ENCODE results near the gene AKT3. TPM values are rescaled to one million over a fixed set of nuclear protein-coding genes. Genes with fewer than 3 reads are reported as not detected.
"Not testable (repeated sequence)": the region's sequence is repeated elsewhere in the genome, so short reads cannot be mapped to it uniquely, and the experiment has no call there.

AKT3 gene
- total RNA-seq, 4 donors from 2014 or later = 51.7 to 84.1 (median 71.1) TPM

DNA sequence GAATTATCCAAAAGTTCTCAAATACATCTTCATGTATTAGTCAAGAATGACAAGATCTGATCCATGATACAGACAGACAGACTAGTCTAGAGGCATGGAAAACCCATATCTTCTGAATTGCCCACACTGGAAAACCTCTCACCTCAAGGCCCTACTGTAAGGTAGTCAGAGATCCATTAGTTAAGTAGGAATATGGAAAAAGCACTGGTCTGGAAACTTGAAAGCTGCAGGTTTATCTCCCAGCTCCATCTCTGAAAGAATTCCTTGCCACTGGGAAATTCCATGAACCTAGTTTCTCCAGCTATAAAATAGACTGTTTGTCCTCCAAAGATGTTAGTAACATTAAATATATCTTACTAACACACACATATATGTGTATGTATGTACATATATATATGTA lies 169.2 kb downstream of the AKT3 start:
- no peaks in the 10 kb centered on the region for H3K36me3 ChIP-seq
- H3K4me3 ChIP-seq (replicated peaks in 1 of 3) = no peak overlapping the region
- no peaks in the 10 kb centered on the region for H3K9me3 ChIP-seq
- intact Hi-C loops (cut with DNase I) = no loop called here
- no peaks in the 10 kb centered on the region for H3K4me1 ChIP-seq
- H3K27ac ChIP-seq = no peak overlapping the region
- no peaks in the 10 kb centered on the region for H3K27me3 ChIP-seq
- TF ChIP-seq POLR2A (IDR thresholded peaks at IDR 0.05) = no peak
- TF ChIP-seq, protein P1, sequence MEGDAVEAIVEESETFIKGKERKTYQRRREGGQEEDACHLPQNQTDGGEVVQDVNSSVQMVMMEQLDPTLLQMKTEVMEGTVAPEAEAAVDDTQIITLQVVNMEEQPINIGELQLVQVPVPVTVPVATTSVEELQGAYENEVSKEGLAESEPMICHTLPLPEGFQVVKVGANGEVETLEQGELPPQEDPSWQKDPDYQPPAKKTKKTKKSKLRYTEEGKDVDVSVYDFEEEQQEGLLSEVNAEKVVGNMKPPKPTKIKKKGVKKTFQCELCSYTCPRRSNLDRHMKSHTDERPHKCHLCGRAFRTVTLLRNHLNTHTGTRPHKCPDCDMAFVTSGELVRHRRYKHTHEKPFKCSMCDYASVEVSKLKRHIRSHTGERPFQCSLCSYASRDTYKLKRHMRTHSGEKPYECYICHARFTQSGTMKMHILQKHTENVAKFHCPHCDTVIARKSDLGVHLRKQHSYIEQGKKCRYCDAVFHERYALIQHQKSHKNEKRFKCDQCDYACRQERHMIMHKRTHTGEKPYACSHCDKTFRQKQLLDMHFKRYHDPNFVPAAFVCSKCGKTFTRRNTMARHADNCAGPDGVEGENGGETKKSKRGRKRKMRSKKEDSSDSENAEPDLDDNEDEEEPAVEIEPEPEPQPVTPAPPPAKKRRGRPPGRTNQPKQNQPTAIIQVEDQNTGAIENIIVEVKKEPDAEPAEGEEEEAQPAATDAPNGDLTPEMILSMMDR (IDR thresholded peaks at IDR 0.05) = no peak
- no peak for DNase-seq

DNA sequence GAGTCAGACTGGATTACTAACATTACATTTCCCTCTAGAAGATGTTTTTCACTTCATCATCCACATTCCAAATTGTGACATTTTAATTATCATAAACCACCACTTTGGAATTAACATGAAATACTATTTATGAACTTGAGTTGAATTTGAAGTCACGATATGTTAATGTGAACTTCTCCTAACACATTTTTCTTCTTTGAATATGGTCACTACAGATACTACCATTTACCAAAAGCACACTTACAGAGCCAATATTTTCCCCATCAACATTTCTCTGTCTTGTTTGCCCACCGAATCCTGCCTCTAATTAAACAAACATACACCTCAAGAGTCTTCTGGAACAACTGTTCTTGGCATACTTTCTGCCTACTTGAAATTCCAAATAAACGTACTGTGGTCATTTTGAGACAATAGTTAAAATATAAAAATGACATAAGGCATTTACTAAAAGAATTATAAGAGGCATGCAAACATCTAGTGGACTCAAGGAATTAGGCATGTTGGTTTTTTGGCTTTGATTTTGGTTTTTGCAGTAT lies 177.4 kb downstream of the AKT3 start:
- no peak for DNase-seq
- H3K27ac ChIP-seq = peak overlapping the region; percentile 35 to 40 (median 37)
- H3K27me3 ChIP-seq = no peaks in the 10 kb centered on the region
- H3K4me3 ChIP-seq (replicated peaks in 1 of 3) = no peak overlapping the region
- peaks cover 9 to 19% of the 10 kb centered on the region in 2 donors for H3K4me1 ChIP-seq
- 46 to 50% methylated on average over 3 of the region's 3 CpGs for WGBS, 2 donors
- TF ChIP-seq POLR2A (IDR thresholded peaks at IDR 0.05) = no peak
- TF ChIP-seq, protein P1 (IDR thresholded peaks at IDR 0.05) = no peak
- H3K9me3 ChIP-seq = no peaks in the 10 kb centered on the region
- no peaks in the 10 kb centered on the region for H3K36me3 ChIP-seq
- intact Hi-C loops (cut with DNase I) = no loop called here

DNA sequence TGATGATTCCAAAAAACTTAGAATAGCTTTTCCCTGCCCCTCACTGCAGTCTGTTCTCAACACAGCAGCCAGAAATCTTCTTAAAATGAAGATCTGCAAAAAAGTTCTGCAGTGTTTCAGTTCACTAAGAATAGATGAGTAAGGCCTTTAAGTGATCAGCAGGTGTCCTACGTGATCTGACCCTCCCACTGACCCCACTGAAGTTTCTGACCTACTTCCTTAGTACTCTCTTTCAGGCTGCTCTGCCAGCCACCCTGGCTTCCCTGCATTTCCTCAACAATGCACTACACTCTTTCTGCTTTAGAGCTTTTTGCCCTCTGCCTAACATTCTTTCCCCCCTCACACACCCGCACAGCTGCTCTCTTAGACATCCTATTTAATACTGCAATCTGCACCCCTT lies 182.5 kb downstream of the AKT3 start:
- DNase-seq = no peak
- H3K4me3 ChIP-seq (replicated peaks in 1 of 3) = no peak overlapping the region
- TF ChIP-seq, protein P1 (IDR thresholded peaks at IDR 0.05) = no peak
- TF ChIP-seq POLR2A (IDR thresholded peaks at IDR 0.05) = no peak
- intact Hi-C loops (cut with DNase I) = no loop called here
- peaks cover under 1 to 10% of the 10 kb centered on the region in 2 donors for H3K4me1 ChIP-seq
- H3K27ac ChIP-seq = no peak overlapping the region
- no peaks in the 10 kb centered on the region for H3K36me3 ChIP-seq
- H3K9me3 ChIP-seq = no peaks in the 10 kb centered on the region
- H3K27me3 ChIP-seq = no peaks in the 10 kb centered on the region
- 94 to 96% methylated on average over 2 of the region's 2 CpGs for WGBS, 2 donors

GRCh38 chr1:243667133-243667532 lies 182.9 kb downstream of the AKT3 start:
- WGBS, 2 donors = 95% methylated on average over 5 of the region's 5 CpGs
- no peak for DNase-seq

DNA sequence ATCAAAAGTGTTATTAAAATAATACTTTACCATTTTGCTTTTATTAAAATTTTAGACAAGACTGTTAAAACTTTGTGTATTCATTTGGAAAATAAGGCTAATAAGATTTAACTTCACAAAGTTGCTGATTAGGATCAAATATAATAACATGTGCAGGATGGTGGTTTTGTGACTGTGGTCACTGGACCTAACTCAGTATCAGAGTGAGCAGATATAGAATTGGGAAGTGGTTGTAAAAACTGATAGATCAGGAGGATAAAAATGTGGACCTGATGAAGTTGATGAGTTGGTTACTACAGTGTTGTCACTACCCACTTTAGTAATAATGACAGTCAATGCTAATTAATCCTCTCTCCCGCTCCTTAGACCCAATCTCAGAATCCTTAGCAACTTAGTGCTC lies 186.4 kb downstream of the AKT3 start:
- Histone ChIP-seq H3K36me3 (no peaks in the 10 kb centered on the region), H3K27me3 (no peaks in the 10 kb centered on the region), H3K9me3 (no peaks in the 10 kb centered on the region), H3K4me3 (replicated peaks in 1 of 3) (no peak overlapping the region), H3K27ac (no peak overlapping the region), H3K4me1 (no peaks in the 10 kb centered on the region)
- no peak for DNase-seq
- TF ChIP-seq, protein P1 (IDR thresholded peaks at IDR 0.05) = no peak
- TF ChIP-seq POLR2A (IDR thresholded peaks at IDR 0.05) = no peak
- intact Hi-C loops (cut with DNase I) = no loop called here
- WGBS, 2 donors = 100% methylated on average over 1 of the region's 1 CpG

More at GRCh38 chr1:243667133-243667532, 182.9 kb downstream of the AKT3 start:
- H3K4me1 ChIP-seq = peaks cover 0 to 5% of the 10 kb centered on the region in 2 donors
- H3K27ac ChIP-seq = no peak overlapping the region
- H3K9me3 ChIP-seq = no peaks in the 10 kb centered on the region
- H3K27me3 ChIP-seq = no peaks in the 10 kb centered on the region
- no peaks in the 10 kb centered on the region for H3K36me3 ChIP-seq
- H3K4me3 ChIP-seq (replicated peaks in 1 of 3) = no peak overlapping the region
- TF ChIP-seq POLR2A (IDR thresholded peaks at IDR 0.05) = no peak
- TF ChIP-seq, protein P1 (IDR thresholded peaks at IDR 0.05) = no peak
- intact Hi-C loops (cut with DNase I) = no loop called here

- H3K4me1 ChIP-seq; H3K27me3 ChIP-seq; H3K27ac ChIP-seq; H3K36me3 ChIP-seq; intact Hi-C loops (cut with DNase I); DNase-seq; H3K9me3 ChIP-seq; H3K4me3 ChIP-seq (replicated peaks in 1 of 3): not testable (repeated sequence)
- 90 to 100% methylated on average over 1 of the region's 1 CpG for WGBS, 2 donors
These were observed 187.9 kb downstream of the AKT3 start for GRCh38 chr1:243662169-243662568.

Measured in thyroid gland (tissue), 4 donors.